T-helper 1 cell treated with Interleukin-12 subunit alpha and Interleukin-12 subunit beta and Interleukin-4 antibody, amounts not matched to agents 30 ng/mL and 1 ng/mL, for 36 hours (primary cell): ENCODE data around the gene ACKR1. TPM values are rescaled to one million over a fixed set of nuclear protein-coding genes. Genes with fewer than 3 reads are reported as not detected.

Experiments used
- intact Hi-C: fragments of 100-400 bp; cut with micrococcal nuclease; formaldehyde crosslinking; loops from one replicate; pipeline ENCODE4 v1.15.1; 2024
- total RNA-seq: library from RNA; stranded (reverse); gene quantifications from 2 replicates; pipeline ENCODE4 v1.2.3, GENCODE V29; 2022

Gene ACKR1
- not detected in 2 replicates for total RNA-seq

GRCh38 chr1:159204161-159205141 is at the start of gene ACKR1:
TSS of gene ACKR1 (plus strand) at chr1:159204875. CDS start at chr1:159204960, 85 bp downstream.
- intact Hi-C loops, result no loop called here

- intact Hi-C loops, result loop anchor here (1.0 to 5.0 kb wide), 3 partner anchors 36 to 730 kb away; no protein-coding TSS in a partner anchor
These were observed 43.5 kb upstream of the ACKR1 start for GRCh38 chr1:159161001-159161718.

GRCh38 chr1:159161719-159162026 is 43.0 kb upstream of the ACKR1 start:
- intact Hi-C loops, result loop anchor here (1.0 to 5.0 kb wide), 3 partner anchors 36 to 729 kb away; no protein-coding TSS in a partner anchor

GRCh38 chr1:159162516-159163265 is 42.0 kb upstream of the ACKR1 start:
- intact Hi-C loops, result loop anchor here (5.0 kb wide), 1 partner anchor 35 kb away; no protein-coding TSS in a partner anchor

- intact Hi-C loops, result loop anchor here (5.0 kb wide), 1 partner anchor 34 kb away; no protein-coding TSS in a partner anchor
These were observed 41.0 kb upstream of the ACKR1 start for GRCh38 chr1:159163614-159164228.

- intact Hi-C loops, result no loop called here
These were observed 36.6 kb upstream of the ACKR1 start for GRCh38 chr1:159168043-159168442.

GRCh38 chr1:159170639-159171038 is 34.0 kb upstream of the ACKR1 start:
- intact Hi-C loops, result no loop called here

GRCh38 chr1:159171254-159171687 is 33.4 kb upstream of the ACKR1 start, which contains the start of gene CADM3:
TSS of gene CADM3 (plus strand) at chr1:159171615. CDS start at chr1:159171766, 151 bp downstream.
- intact Hi-C loops, result no loop called here

GRCh38 chr1:159171688-159172501 is 32.8 kb upstream of the ACKR1 start:
- intact Hi-C loops, result no loop called here

GRCh38 chr1:159172614-159173291 is 31.9 kb upstream of the ACKR1 start:
- intact Hi-C loops, result no loop called here

GRCh38 chr1:159173320-159173719 is 31.4 kb upstream of the ACKR1 start:
- intact Hi-C loops, result no loop called here

- intact Hi-C loops, result no loop called here
These were observed 29.1 kb upstream of the ACKR1 start for GRCh38 chr1:159175571-159175970.

GRCh38 chr1:159177272-159177907 is 27.3 kb upstream of the ACKR1 start:
- intact Hi-C loops, result no loop called here

GRCh38 chr1:159179906-159180305 is 24.8 kb upstream of the ACKR1 start:
- intact Hi-C loops, result no loop called here

GRCh38 chr1:159180516-159180915 is 24.2 kb upstream of the ACKR1 start:
- intact Hi-C loops, result no loop called here

- intact Hi-C loops, result no loop called here
These were observed 23.2 kb upstream of the ACKR1 start for GRCh38 chr1:159181328-159182024.

- intact Hi-C loops, result no loop called here
These were observed 20.5 kb upstream of the ACKR1 start for GRCh38 chr1:159184201-159184600.

- intact Hi-C loops, result no loop called here
These were observed 19.6 kb upstream of the ACKR1 start for GRCh38 chr1:159185121-159185520.
